Psoas muscle (tissue), 8 donors: ENCODE results near the gene BMP6. TPM values are rescaled to one million over a fixed set of nuclear protein-coding genes. Genes with fewer than 3 reads are reported as not detected.

Experiments used
- ATAC-seq, 4 donors: fragments of 200-7000 bp; cut with Tn5 transposase; one replicate each; pipeline ENCODE4 v1.9.1; 2020; ENCODE audit warnings: moderate library complexity in 3 of 4, mild to moderate bottlenecking in 2 of 4
- DNase-seq, 2 donors: peaks; one replicate each; pipeline ENCODE4 v3.0.0-alpha.2; 2020
- H3K27ac ChIP-seq: fragments of 200-600 bp; one replicate; pipeline ENCODE4 v1.8.0; 2022
- H3K27me3 ChIP-seq, 3 donors: fragments of 200-600 bp in 1 of 3; one replicate each; pipeline versions ENCODE4 v1.6.1 to v1.8.0; 2013 to 2022; ENCODE audit warnings: low read length in 2 of 3, mild to moderate bottlenecking in 2 of 3, moderate library complexity in 1 of 3; ENCODE audit not compliant: insufficient read depth in 3 of 3
- H3K36me3 ChIP-seq, 2 donors: fragments of 200-600 bp in 1 of 2; one replicate each; pipeline versions ENCODE4 v1.6.1 to v1.8.0; 2013 to 2022; ENCODE audit warnings: low read depth in 1 of 2, mild to moderate bottlenecking in 1 of 2, moderate library complexity in 1 of 2; ENCODE audit not compliant: insufficient read depth in 1 of 2
- H3K4me1 ChIP-seq: fragments of 200-600 bp; one replicate; pipeline ENCODE4 v1.8.0; 2022
- H3K4me3 ChIP-seq: fragments of 200-600 bp; one replicate; pipeline ENCODE4 v1.8.0; 2022; ENCODE audit warnings: mild to moderate bottlenecking
- H3K9me3 ChIP-seq: fragments of 200-600 bp; one replicate; pipeline ENCODE4 v1.8.0; 2022
- CTCF ChIP-seq: fragments of 200-600 bp; IDR thresholded peaks from one replicate; pipeline ENCODE4 v1.8.0; 2022; ENCODE audit warnings: antibody characterized with exemption
- WGBS, 3 donors: extraction: QIAGEN DNeasy Blood & Tissue Kit; methylation state at CpG; one replicate each; pipeline versions ENCODE4 v1.1.6 to v1.1.7; 2013; 5-methylcytosine and 5-hydroxymethylcytosine counted together
- intact Hi-C, 2 donors: fragments of 100-400 bp; cut with DNase I; formaldehyde crosslinking; loops; one replicate each; pipeline versions ENCODE4 v1.11.0 to v1.14.2; 2022
- polyA plus RNA-seq, 3 donors: library from polyadenylated mRNA; stranded (reverse); fragments of 200-250 nt; gene quantifications; one replicate each; pipeline ENCODE4 v1.2.3, GENCODE V29; 2013
- total RNA-seq, 4 donors: library from RNA; stranded (reverse); fragmentation: NEBNext Ultra II Directional in 2 of 4; extraction: Animal tissue kit (Norgen Biotek cat#: 25700) in 2 of 4; gene quantifications; one replicate each; pipeline versions ENCODE4 v1.2.1 to v1.2.4, GENCODE V29; 2021 to 2023
- donor health status: healthy with polysubstance abuse.
- donor health status: DM: no; HTN: no; CAD: no; lungs with moderate emphysema.
- donor health status: Bipolar disorder and iron deficiency.
- donor health status: healthy.
- donor health status: DM: yes; HTN: yes; CAD: no.
- donor health status: DM: no; HTN: no; CAD: no.
- donor health status: DM: no; HTN: no; CAD: no.
- donor health status: DM: yes; HTN: yes; CAD: no.

Gene BMP6
- total and polyA plus RNA-seq, 7 donors, result 0.96 to 4.9 (median 3.4) TPM

DNA sequence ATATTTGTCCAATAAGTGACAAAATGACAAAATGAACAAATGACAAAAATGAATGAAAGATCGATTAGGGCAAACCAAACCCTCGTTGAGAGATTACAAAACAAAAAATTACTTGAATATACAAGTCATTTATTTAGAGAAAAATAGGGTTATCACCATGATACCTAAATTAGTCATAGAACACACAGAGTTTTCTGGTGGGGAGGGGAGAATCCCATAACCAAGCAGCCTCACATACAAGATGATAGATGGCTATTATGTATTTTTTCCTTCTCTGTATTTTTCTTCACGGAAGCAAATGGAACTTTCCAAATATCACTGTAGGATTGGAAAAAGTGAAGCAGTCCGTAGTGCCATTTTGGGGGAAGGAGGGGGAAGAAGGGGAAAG, 28.5 kb upstream of the BMP6 start:
- no peak overlapping the region for H3K27ac ChIP-seq
- no peak overlapping the region for H3K4me3 ChIP-seq
- ATAC-seq, result no peak

DNA sequence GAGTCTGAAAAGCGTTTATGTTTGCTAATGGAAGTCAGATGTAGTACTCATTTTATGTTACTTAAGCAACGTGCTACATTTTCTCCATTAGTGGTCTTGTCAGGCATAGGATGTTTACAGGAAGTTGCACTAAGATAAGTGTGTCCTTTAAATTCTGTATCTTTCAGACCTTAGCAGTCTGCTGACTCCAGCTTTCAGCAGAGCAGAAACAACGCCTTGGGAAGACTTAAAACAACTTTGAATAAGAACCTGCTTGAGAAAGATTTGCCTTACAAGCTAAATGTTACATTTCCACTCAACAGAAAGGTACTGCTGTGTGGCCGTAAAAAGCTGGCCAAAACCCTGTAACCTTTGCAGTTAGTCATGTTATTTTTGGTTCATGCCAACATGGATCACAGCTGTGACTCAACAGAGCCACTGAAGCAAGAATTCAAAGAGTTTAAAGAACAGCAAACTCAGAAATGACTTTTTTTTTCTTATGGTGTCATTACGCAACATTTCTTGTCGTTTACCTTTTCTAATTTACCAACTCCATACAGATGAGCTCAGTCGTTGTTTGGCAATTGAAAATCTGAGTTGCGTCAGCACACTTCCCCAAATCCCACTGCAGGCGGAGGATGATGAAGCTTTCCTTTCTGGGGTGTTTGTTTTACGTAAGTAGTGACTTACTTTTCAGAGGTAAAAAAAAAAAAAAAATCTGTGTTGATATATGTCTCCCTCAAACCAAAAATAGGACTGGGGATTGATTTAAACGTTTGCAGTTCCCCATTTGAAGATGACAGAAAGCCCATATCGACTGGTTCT, 27.9 kb upstream of the BMP6 start:
- Histone ChIP-seq H3K27ac (no peak overlapping the region), H3K4me3 (no peak overlapping the region), H3K27me3 (no peaks in the 10 kb centered on the region), H3K36me3 (no peaks in the 10 kb centered on the region), H3K4me1 (no peaks in the 10 kb centered on the region), H3K9me3 (no peaks in the 10 kb centered on the region)
- intact Hi-C loops, result no loop called here
- no peak for DNase-seq
- ATAC-seq, result peak in 1 of 4 donors; percentile 51
- WGBS, 3 donors, result 58 to 66% (median 62%) methylated on average over 12 of the region's 12 CpGs
- no peak for TF ChIP-seq CTCF

More for the DNA sequence above, 28.5 kb upstream of the BMP6 start:
- intact Hi-C loops, result no loop called here
- Histone ChIP-seq H3K36me3 (no peaks in the 10 kb centered on the region), H3K27me3 (no peaks in the 10 kb centered on the region), H3K4me1 (no peaks in the 10 kb centered on the region), H3K9me3 (no peaks in the 10 kb centered on the region)
- TF ChIP-seq CTCF, result no peak
- WGBS, 3 donors, result 75 to 86% (median 84%) methylated on average over 4 of the region's 4 CpGs
- no peak for DNase-seq

DNA sequence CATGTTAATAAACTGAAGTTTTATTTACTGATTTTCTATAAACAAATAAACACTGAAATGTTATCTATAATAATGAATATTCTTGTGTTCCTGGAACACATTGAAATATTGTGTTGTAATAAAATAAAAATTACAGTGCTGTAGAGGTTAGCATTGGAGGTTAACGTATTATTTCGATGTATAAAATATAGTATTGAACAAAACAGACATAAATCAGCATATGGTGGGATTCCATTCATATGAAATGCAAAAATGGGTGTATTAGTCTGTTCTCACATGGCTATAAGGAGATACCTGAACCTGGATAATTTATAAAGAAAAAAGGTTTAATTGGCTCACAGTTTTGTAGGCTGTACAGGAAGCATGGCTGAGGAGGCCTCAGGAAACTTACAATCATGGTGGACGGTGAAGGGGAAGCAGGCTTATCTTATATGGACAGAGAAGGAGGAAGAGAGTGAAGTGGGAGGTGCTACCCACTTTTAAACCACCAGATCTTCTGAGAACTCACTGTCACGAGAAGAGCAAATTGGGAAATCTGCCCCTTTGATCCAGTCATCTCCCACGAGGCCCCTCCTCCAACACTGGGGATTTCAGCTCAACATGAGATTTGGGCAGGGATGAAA, 24.6 kb upstream of the BMP6 start:
- ATAC-seq, result no peak
- Histone ChIP-seq H3K27me3 (no peaks in the 10 kb centered on the region), H3K9me3 (no peaks in the 10 kb centered on the region), H3K27ac (no peak overlapping the region), H3K4me3 (no peak overlapping the region), H3K36me3 (no peaks in the 10 kb centered on the region), H3K4me1 (no peaks in the 10 kb centered on the region)
- WGBS, 3 donors, result 68 to 79% (median 75%) methylated on average over 5 of the region's 5 CpGs
- TF ChIP-seq CTCF, result no peak
- no peak for DNase-seq
- intact Hi-C loops, result no loop called here

- no peak for ATAC-seq
- no peaks in the 10 kb centered on the region for H3K9me3 ChIP-seq
- 74 to 84% (median 81%) methylated on average over 3 of the region's 3 CpGs for WGBS, 3 donors
- intact Hi-C loops, result no loop called here
- no peaks in the 10 kb centered on the region for H3K36me3 ChIP-seq
- peaks cover 0 to 3% (median 0%) of the 10 kb centered on the region in 3 donors for H3K27me3 ChIP-seq
- no peak for TF ChIP-seq CTCF
- no peak overlapping the region for H3K4me3 ChIP-seq
- no peak overlapping the region for H3K27ac ChIP-seq
- no peaks in the 10 kb centered on the region for H3K4me1 ChIP-seq
- DNase-seq, result no peak
Measured at GRCh38 chr6:7703148-7703680, 22.7 kb upstream of the BMP6 start.
